SK-N-SH (cell line): Measurements from ENCODE around the gene PFAS. TPM values are rescaled to one million over a fixed set of nuclear protein-coding genes. Genes with fewer than 3 reads are reported as not detected.

Experiments
- CTCF ChIA-PET: fragments of 300-600, 350-600 bp; formaldehyde crosslinking; extraction: SDS; loops from one replicate; lab custom pipeline; 2021; lab: Yijun Ruan, JAX
- POLR2A ChIA-PET: fragments of 350-600 bp; sonication (Branson Sonifier 250); formaldehyde crosslinking; extraction: SDS; loops from one replicate; lab custom pipeline; 2020; ENCODE audit warnings: antibody characterized with exemption, inconsistent platforms; lab: Yijun Ruan, JAX
- DNase-seq: peaks from one replicate; pipeline ENCODE4 v3.0.0; 2012
- H2AFZ ChIP-seq: fragments of 200-600 bp; sonication (generic); 2 replicates; pipeline ENCODE4 v1.8.1; 2016; ENCODE audit warnings: antibody characterized with exemption, mild to moderate bottlenecking, low read depth
- H3F3A ChIP-seq: fragments of 200-600 bp; sonication (generic); replicated peaks from 2 replicates; pipeline ENCODE3; 2016; ENCODE audit warnings: antibody characterized with exemption, mild to moderate bottlenecking; ENCODE audit not compliant: insufficient read depth
- H3K27ac ChIP-seq, 2 experiments: fragments of 200-500 bp in 1 of 2; fragments of 200-600 bp in 1 of 2; sonication (Bioruptor generic) in 1 of 2; sonication (generic), shearing (Covaris generic) in 1 of 2; 2 replicates each; pipeline versions ENCODE4 v1.5.1 to v1.6.1; 2014 to 2016; ENCODE audit warnings: low read depth in 2 of 2, inconsistent platforms in 1 of 2, low read length in 1 of 2, mild to moderate bottlenecking in 1 of 2, mixed read lengths in 1 of 2
- H3K27me3 ChIP-seq: fragments of 200-600 bp; sonication (generic), shearing (Covaris generic); 2 replicates; pipeline ENCODE4 v1.6.1; 2016; ENCODE audit warnings: mixed run types; ENCODE audit not compliant: insufficient read depth
- H3K36me3 ChIP-seq, 2 experiments: fragments of 200-500 bp in 1 of 2; fragments of 200-600 bp in 1 of 2; sonication (Bioruptor generic) in 1 of 2; sonication (generic) in 1 of 2; replicated peaks in 1 of 2; 2 replicates each; pipeline versions ENCODE3 to v1.5.1; 2014 to 2016; ENCODE audit warnings: low read length in 1 of 2, mild to moderate bottlenecking in 1 of 2; ENCODE audit not compliant: insufficient read depth in 2 of 2, control insufficient read depth in 1 of 2
- H3K4me1 ChIP-seq, 2 experiments: fragments of 200-500 bp in 1 of 2; fragments of 200-600 bp in 1 of 2; sonication (Bioruptor generic) in 1 of 2; sonication (generic), shearing (Covaris generic) in 1 of 2; 2 replicates each; pipeline versions ENCODE4 v1.5.1 to v1.6.1; 2014 to 2016; ENCODE audit warnings: low read depth in 1 of 2, low read length in 1 of 2, mixed run types in 1 of 2; ENCODE audit not compliant: insufficient read depth in 2 of 2, control insufficient read depth in 1 of 2
- H3K4me2 ChIP-seq: fragments of 200-600 bp; sonication (generic), shearing (Covaris generic); 2 replicates; pipeline ENCODE4 v1.6.1; 2017; ENCODE audit warnings: mixed run types
- H3K4me3 ChIP-seq, 2 experiments: fragments of 200-500 bp in 1 of 2; fragments of 200-600 bp in 1 of 2; sonication (Bioruptor generic) in 1 of 2; sonication (generic), shearing (Covaris generic) in 1 of 2; 2 replicates each; pipeline versions ENCODE4 v1.5.1 to v1.8.1; 2014 to 2016; ENCODE audit warnings: low read depth in 2 of 2, inconsistent platforms in 1 of 2, low read length in 1 of 2, mild to moderate bottlenecking in 1 of 2, mixed read lengths in 1 of 2, moderate library complexity in 1 of 2
- H3K79me2 ChIP-seq: fragments of 200-600 bp; sonication (generic); 2 replicates; pipeline ENCODE4 v1.8.1; 2017; ENCODE audit warnings: mild to moderate bottlenecking; ENCODE audit not compliant: insufficient read depth
- H3K9ac ChIP-seq: fragments of 200-600 bp; sonication (generic); 2 replicates; pipeline ENCODE4 v1.6.1; 2017; ENCODE audit warnings: mixed run types
- H3K9me2 ChIP-seq: fragments of 200-600 bp; sonication (generic); 2 replicates; pipeline ENCODE4 v1.6.1; 2017; ENCODE audit warnings: mixed run types
- H3K9me3 ChIP-seq: fragments of 200-600 bp; sonication (generic); 2 replicates; pipeline ENCODE4 v1.6.1; 2017; ENCODE audit warnings: mixed run types, mild to moderate bottlenecking, moderate library complexity
- H4K20me1 ChIP-seq: fragments of 200-600 bp; sonication (generic); 2 replicates; pipeline ENCODE4 v1.6.1; 2017; ENCODE audit warnings: mild to moderate bottlenecking, mixed run types; ENCODE audit not compliant: insufficient read depth
- CHD2 ChIP-seq: fragments of 150-350 bp; IDR thresholded peaks from 2 replicates; pipeline ENCODE4 v1.6.1; 2018; ENCODE audit warnings: low read length; ENCODE audit not compliant: partially characterized antibody
- EP300 ChIP-seq, 2 experiments: IDR thresholded peaks; 2 replicates each; pipeline versions ENCODE4 v1.4.0 to v1.6.1; 2012; ENCODE audit warnings: borderline replicate concordance in 1 of 2, low read depth in 1 of 2, low read length in 1 of 2
- FOSL2 ChIP-seq: IDR thresholded peaks from 2 replicates; pipeline ENCODE4 v1.4.0; 2012; ENCODE audit warnings: low read depth, mild to moderate bottlenecking, moderate library complexity, borderline replicate concordance
- FOXJ3 ChIP-seq: sonication (generic); formaldehyde crosslinking; IDR thresholded peaks from 2 replicates; pipeline ENCODE4 v1.5.1; 2020; ENCODE audit warnings: mild to moderate bottlenecking, missing genetic modification reagents
- FOXM1 ChIP-seq: IDR thresholded peaks from 2 replicates; pipeline ENCODE4 v1.4.0; 2012; ENCODE audit warnings: low read depth, mild to moderate bottlenecking
- GABPA ChIP-seq: IDR thresholded peaks from 2 replicates; pipeline ENCODE4 v1.4.0; 2012; ENCODE audit warnings: low read depth, mild to moderate bottlenecking
- MEF2A ChIP-seq: IDR thresholded peaks from 2 replicates; pipeline ENCODE4 v1.4.0; 2012; ENCODE audit warnings: low read depth, borderline replicate concordance
- NFIC ChIP-seq: IDR thresholded peaks from 2 replicates; pipeline ENCODE4 v1.4.0; 2012; ENCODE audit warnings: borderline replicate concordance
- PBX3 ChIP-seq: IDR thresholded peaks from 2 replicates; pipeline ENCODE4; 2012
- RAD21 ChIP-seq: IDR thresholded peaks from 2 replicates; pipeline ENCODE4 v1.6.1; 2012; ENCODE audit warnings: mild to moderate bottlenecking, low read length
- RCOR1 ChIP-seq: fragments of 150-350 bp; IDR thresholded peaks from 2 replicates; pipeline ENCODE4 v1.6.1; 2017; ENCODE audit warnings: antibody characterized with exemption, low read length
- SIN3A ChIP-seq: IDR thresholded peaks from 2 replicates; pipeline ENCODE4 v1.6.1; 2012; ENCODE audit warnings: low read depth, mild to moderate bottlenecking, low read length, moderate library complexity, borderline replicate concordance
- SMC3 ChIP-seq: IDR thresholded peaks from 2 replicates; pipeline ENCODE4 v1.6.1; 2012; ENCODE audit warnings: low read depth, low read length, improper control_type of control experiment
- TCF12 ChIP-seq: IDR thresholded peaks from 2 replicates; pipeline ENCODE4 v1.4.0; 2012
- USF2 ChIP-seq: fragments of 150-350 bp; IDR thresholded peaks from 2 replicates; pipeline ENCODE4 v1.6.1; 2017; ENCODE audit warnings: antibody characterized with exemption, low read length, low read depth, borderline replicate concordance
- YY1 ChIP-seq: IDR thresholded peaks from 2 replicates; pipeline ENCODE4 v1.4.0; 2012; ENCODE audit warnings: low read depth, mild to moderate bottlenecking
- WGBS: methylation state at CpG from one replicate; pipeline ENCODE4 v1.1.6; 2017; ENCODE audit warnings: low lambda C conversion rate; 5-methylcytosine and 5-hydroxymethylcytosine counted together
- polyA plus RNA-seq, 3 experiments: library from polyadenylated mRNA; depleted of rRNA; stranded (reverse); fragments of >200 nt; gene quantifications; 2 replicates each; pipeline ENCODE4 v1.2.3, GENCODE V29; 2012
- TF ChIP-seq, protein P1 (sequence below): IDR thresholded peaks from 2 replicates; pipeline ENCODE4 v1.4.0; 2012; ENCODE audit warnings: low read depth, borderline replicate concordance
- TF ChIP-seq, protein P2 (sequence below): IDR thresholded peaks from 2 replicates; pipeline ENCODE4 v1.4.0; 2012; ENCODE audit warnings: low read depth
- TF ChIP-seq, protein P3 (sequence below): fragments of 200-600 bp; sonication (generic); IDR thresholded peaks from 2 replicates; pipeline ENCODE4 v1.6.1; 2017; ENCODE audit warnings: antibody characterized with exemption, mild to moderate bottlenecking, moderate library complexity

The PFAS gene
- polyA plus RNA-seq, 1 of the 3 experiments (the other 2 are of a cell fraction), result 22.4 TPM

DNA sequence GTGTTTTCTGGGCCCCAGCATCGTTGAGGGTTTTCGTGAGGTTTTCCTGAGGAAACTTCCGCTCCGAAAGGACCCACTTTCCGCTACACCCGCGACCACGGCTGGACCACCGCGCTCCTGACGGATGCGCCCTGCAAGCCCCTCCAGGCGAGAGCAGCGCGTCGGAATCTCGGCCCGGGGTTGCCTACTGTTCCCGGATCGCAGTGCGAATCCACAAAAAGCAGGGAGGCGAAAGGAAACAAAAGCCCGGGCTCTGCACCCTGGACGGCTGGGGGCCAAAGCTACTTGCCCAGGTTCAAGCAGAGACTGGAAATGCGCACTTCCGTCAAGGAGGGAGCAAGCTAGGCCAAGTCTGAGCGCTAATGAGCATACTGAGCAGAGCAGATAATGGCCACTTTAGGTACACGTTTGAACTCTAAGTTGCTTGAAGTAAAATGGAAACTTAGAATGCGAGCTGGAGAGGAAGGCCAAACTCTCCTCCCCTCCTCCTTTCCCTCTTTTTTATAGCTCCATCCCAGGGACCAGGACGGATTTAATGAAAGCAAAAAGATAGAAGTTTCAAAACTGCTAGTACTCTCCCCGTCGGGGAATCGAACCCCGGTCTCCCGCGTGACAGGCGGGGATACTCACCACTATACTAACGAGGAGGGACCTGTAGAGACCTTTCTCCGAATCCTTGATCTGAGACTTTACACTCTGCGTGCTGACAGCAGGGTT is 27.3 kb upstream of the PFAS start (continued):
- TF ChIP-seq RCOR1, result peak; percentile 49; the same call in 1 of the 2 replicates
- TF ChIP-seq NFIC, result no peak
- TF ChIP-seq FOSL2, result peak; percentile 64
- 0 out of 2 replicates have a peak, but pooled peaks have one; percentile 31 for TF ChIP-seq FOXJ3 (CRISPR knock-in tag)
- no peak for TF ChIP-seq TCF12
- no peak for TF ChIP-seq GABPA

DNA sequence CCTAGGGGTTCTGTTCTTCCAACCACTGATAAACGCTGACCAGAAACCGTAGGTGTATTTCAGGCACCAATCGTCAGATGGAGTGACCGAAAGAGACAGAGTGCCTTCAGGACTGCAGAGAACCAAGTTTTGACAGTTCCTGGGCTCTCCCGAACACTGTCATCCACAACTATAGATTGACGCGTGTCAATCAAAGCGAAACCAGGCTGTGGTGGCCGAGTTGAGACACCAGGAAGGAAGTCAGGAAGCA is 26.8 kb upstream of the PFAS start:
- TF ChIP-seq SIN3A, result 0 out of 2 replicates have a peak, but pooled peaks have one; percentile 0
- peak; percentile 96 for TF ChIP-seq PBX3
- TF ChIP-seq SMC3, result peak; percentile 6; the same call in 1 of the 2 replicates
- TF ChIP-seq, protein P1, sequence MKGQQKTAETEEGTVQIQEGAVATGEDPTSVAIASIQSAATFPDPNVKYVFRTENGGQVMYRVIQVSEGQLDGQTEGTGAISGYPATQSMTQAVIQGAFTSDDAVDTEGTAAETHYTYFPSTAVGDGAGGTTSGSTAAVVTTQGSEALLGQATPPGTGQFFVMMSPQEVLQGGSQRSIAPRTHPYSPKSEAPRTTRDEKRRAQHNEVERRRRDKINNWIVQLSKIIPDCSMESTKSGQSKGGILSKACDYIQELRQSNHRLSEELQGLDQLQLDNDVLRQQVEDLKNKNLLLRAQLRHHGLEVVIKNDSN, result no peak
- no peak overlapping the region for H2AFZ ChIP-seq
- WGBS, result 0% methylated on average over 8 of the region's 9 CpGs

GRCh38 chr17:8222630-8223355 is 26.3 kb upstream of the PFAS start:
- Histone ChIP-seq H3K36me3 (peaks cover 0 to 3% of the 10 kb centered on the region in 2 experiments), H3K4me1 (peaks cover 8 to 22% of the 10 kb centered on the region in 2 experiments; a peak in 3 of 4 replicates), H3F3A (peaks cover 60% of the 10 kb centered on the region), H3K4me3 (peak overlapping the region; percentile 83 to 86), H3K9ac (peak overlapping the region; percentile 89), H3K9me3 (no peaks in the 10 kb centered on the region), H3K27me3 (no peaks in the 10 kb centered on the region), H3K79me2 (no peaks in the 10 kb centered on the region), H4K20me1 (0 out of 2 replicates have a peak, but pooled peaks cover 4% of the 10 kb centered on the region), H3K27ac (peak overlapping the region; percentile 92 to 95), H3K4me2 (peak overlapping the region; percentile 98), H2AFZ (peak overlapping the region; percentile 70; the same call in 1 of the 2 replicates), H3K9me2 (no peaks in the 10 kb centered on the region)
- WGBS, result 0% methylated on average over 39 of the region's 49 CpGs
- DNase-seq, result peak; percentile 76
- POLR2A ChIA-PET, result interaction anchor here (0.7 to 2.8 kb wide), 7 partner anchors 25 to 160 kb away, joined by 4 to 14 read pairs (median 8); partner anchors contain the start of genes CTC1 and RPL26
- CTCF ChIA-PET, result interaction anchor here (0.9 to 6.5 kb wide), 11 partner anchors 11 to 1200 kb away, joined by 3 to 55 read pairs (median 7); partner anchors contain the start of genes ALOXE3, BORCS6, HES7 and SLC25A35
- TF ChIP-seq YY1 (peak; percentile 52), FOXJ3 (CRISPR knock-in tag) (peak; percentile 39; the same call in 1 of the 2 replicates), MEF2A (no peak), FOXM1 (no peak), CHD2 (peak; percentile 56), USF2 (no peak), EP300 (IDR thresholded peaks at IDR 0.05; ENCODE audit: borderline replicate concordance in 1 of 2, low read depth in 1 of 2, low read length in 1 of 2) (no peak), RAD21 (no peak)
- TF ChIP-seq, protein P2, sequence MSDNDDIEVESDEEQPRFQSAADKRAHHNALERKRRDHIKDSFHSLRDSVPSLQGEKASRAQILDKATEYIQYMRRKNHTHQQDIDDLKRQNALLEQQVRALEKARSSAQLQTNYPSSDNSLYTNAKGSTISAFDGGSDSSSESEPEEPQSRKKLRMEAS, result peak; percentile 65; the same call in 1 of the 2 replicates
- TF ChIP-seq, protein P3, sequence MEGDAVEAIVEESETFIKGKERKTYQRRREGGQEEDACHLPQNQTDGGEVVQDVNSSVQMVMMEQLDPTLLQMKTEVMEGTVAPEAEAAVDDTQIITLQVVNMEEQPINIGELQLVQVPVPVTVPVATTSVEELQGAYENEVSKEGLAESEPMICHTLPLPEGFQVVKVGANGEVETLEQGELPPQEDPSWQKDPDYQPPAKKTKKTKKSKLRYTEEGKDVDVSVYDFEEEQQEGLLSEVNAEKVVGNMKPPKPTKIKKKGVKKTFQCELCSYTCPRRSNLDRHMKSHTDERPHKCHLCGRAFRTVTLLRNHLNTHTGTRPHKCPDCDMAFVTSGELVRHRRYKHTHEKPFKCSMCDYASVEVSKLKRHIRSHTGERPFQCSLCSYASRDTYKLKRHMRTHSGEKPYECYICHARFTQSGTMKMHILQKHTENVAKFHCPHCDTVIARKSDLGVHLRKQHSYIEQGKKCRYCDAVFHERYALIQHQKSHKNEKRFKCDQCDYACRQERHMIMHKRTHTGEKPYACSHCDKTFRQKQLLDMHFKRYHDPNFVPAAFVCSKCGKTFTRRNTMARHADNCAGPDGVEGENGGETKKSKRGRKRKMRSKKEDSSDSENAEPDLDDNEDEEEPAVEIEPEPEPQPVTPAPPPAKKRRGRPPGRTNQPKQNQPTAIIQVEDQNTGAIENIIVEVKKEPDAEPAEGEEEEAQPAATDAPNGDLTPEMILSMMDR, result no peak

More for the DNA sequence above, 26.8 kb upstream of the PFAS start:
- no peaks in the 10 kb centered on the region for H3K79me2 ChIP-seq
- peak overlapping the region; percentile 89 for H3K9ac ChIP-seq
- H3K27me3 ChIP-seq, result no peaks in the 10 kb centered on the region
- H3K4me1 ChIP-seq, result peaks cover 8 to 17% of the 10 kb centered on the region in 2 experiments; a peak in 3 of 4 replicates
- no peak for DNase-seq
- peak overlapping the region; percentile 92 to 95 for H3K27ac ChIP-seq
- H4K20me1 ChIP-seq, result 0 out of 2 replicates have a peak, but pooled peaks cover 4% of the 10 kb centered on the region
- peak overlapping the region; percentile 98 for H3K4me2 ChIP-seq
- CTCF ChIA-PET, result interaction anchor here (0.9 to 6.5 kb wide), 10 partner anchors 10 to 1200 kb away, joined by 3 to 55 read pairs (median 8); partner anchors contain the start of genes ALOXE3, BORCS6, HES7 and SLC25A35
- H3K36me3 ChIP-seq, result no peaks in the 10 kb centered on the region
- H3K9me3 ChIP-seq, result no peaks in the 10 kb centered on the region
- H3K9me2 ChIP-seq, result no peaks in the 10 kb centered on the region
- POLR2A ChIA-PET, result interaction anchor here (1.1 to 2.8 kb wide), 7 partner anchors 23 to 49 kb away, joined by 4 to 14 read pairs (median 9); partner anchors contain the start of genes BORCS6 and CTC1
- H3F3A ChIP-seq, result peaks cover 55% of the 10 kb centered on the region
- peak overlapping the region; percentile 83 to 86 for H3K4me3 ChIP-seq
